Measurements from ENCODE around the gene ANAPC4. TPM values are rescaled to one million over a fixed set of nuclear protein-coding genes. Genes with fewer than 3 reads are reported as not detected.

Gene ANAPC4
- total RNA-seq, 2 donors from 2014 or later: 41.7 to 46.4 TPM

DNA sequence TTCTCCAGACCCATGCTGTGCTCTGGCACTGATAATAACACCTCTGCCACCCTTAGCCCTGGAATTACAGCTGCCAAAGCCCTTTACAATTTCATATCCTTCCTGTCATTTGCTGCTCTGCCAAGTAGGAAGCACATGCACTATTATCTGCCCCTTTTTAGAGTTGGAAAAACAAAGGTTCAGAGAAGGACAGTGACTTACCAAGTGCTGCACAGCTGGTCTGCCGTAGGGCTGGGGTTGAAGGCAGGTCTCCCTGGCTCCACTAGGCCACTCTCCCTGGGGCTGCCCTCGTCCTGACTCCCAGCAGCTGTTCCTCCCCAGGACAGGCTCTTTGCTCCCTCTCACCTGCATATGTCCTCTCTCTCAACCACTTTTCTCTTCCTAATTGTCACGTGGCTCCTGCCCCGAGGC is 73.4 kb downstream of the ANAPC4 start:
- Histone ChIP-seq H3K27ac (ENCODE audit: low read depth, low read length) (no peak overlapping the region), H3K9me3 (ENCODE audit: control insufficient read depth, low read length) (no peaks in the 10 kb centered on the region), H3K4me1 (ENCODE audit: control insufficient read depth, insufficient read depth, low read length) (peaks cover 9% of the 10 kb centered on the region), H3K27me3 (ENCODE audit: control insufficient read depth, insufficient read depth, low read length, poor library complexity, severe bottlenecking) (no peaks in the 10 kb centered on the region), H3K36me3 (ENCODE audit: control insufficient read depth, insufficient read depth, low read length) (no peaks in the 10 kb centered on the region), H3K4me3 (ENCODE audit: low read length) (no peak overlapping the region), H3K9ac (ENCODE audit: extremely low read depth, low read length, poor library complexity, severe bottlenecking) (no peak overlapping the region)
- Mint-ChIP-seq H3K27ac (no peak overlapping the region), H3K27me3 (ENCODE audit: insufficient read depth) (no peaks in the 10 kb centered on the region), H3K4me1 (peaks cover 7% of the 10 kb centered on the region), H3K36me3 (ENCODE audit: low read depth) (no peaks in the 10 kb centered on the region), H3K9me3 (no peaks in the 10 kb centered on the region), H3K4me3 (no peak overlapping the region)
- TF ChIP-seq, protein P1, sequence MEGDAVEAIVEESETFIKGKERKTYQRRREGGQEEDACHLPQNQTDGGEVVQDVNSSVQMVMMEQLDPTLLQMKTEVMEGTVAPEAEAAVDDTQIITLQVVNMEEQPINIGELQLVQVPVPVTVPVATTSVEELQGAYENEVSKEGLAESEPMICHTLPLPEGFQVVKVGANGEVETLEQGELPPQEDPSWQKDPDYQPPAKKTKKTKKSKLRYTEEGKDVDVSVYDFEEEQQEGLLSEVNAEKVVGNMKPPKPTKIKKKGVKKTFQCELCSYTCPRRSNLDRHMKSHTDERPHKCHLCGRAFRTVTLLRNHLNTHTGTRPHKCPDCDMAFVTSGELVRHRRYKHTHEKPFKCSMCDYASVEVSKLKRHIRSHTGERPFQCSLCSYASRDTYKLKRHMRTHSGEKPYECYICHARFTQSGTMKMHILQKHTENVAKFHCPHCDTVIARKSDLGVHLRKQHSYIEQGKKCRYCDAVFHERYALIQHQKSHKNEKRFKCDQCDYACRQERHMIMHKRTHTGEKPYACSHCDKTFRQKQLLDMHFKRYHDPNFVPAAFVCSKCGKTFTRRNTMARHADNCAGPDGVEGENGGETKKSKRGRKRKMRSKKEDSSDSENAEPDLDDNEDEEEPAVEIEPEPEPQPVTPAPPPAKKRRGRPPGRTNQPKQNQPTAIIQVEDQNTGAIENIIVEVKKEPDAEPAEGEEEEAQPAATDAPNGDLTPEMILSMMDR (conservative IDR thresholded peaks at IDR 0.05): no peak
- 89 to 100% methylated on average over 2 to 4 of the region's 4 CpGs for WGBS, 2 experiments (ENCODE audit: insufficient coverage in 1 of 2, insufficient read length in 1 of 2)
- no peak for DNase-seq

DNA sequence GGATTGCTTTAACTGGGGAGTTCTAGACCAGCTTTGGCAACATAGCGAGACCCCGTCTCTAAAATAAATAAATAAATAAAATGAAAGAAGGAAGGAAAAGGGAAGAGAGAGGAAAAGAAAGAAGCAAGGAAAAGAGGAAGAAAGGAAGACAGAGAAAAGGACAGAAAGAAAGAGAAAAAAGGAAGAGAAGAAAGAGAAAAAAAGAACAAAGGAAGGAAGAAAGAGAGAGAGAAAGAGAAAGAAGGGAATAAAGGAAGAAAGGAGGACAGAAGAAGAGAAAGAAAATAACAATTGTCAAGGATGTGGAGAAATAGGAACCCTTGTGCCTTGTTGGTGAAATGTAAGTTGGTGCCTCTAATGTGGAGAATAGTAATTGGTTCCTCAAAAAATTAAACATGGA is 74.6 kb downstream of the ANAPC4 start:
- H3K9ac ChIP-seq (ENCODE audit: extremely low read depth, low read length, poor library complexity, severe bottlenecking): no peak overlapping the region
- H3K4me3 ChIP-seq (ENCODE audit: low read length): no peak overlapping the region
- H3K27me3 ChIP-seq (ENCODE audit: control insufficient read depth, insufficient read depth, low read length, poor library complexity, severe bottlenecking): no peaks in the 10 kb centered on the region
- peaks cover 9% of the 10 kb centered on the region for H3K4me1 ChIP-seq (ENCODE audit: control insufficient read depth, insufficient read depth, low read length)
- Mint-ChIP-seq H3K4me3 (no peak overlapping the region), H3K27ac (no peak overlapping the region), H3K9me3 (no peaks in the 10 kb centered on the region), H3K36me3 (ENCODE audit: low read depth) (no peaks in the 10 kb centered on the region), H3K27me3 (ENCODE audit: insufficient read depth) (no peaks in the 10 kb centered on the region), H3K4me1 (peaks cover 7% of the 10 kb centered on the region)
- no peak overlapping the region for H3K27ac ChIP-seq (ENCODE audit: low read depth, low read length)
- TF ChIP-seq, protein P1 (conservative IDR thresholded peaks at IDR 0.05): no peak
- no peaks in the 10 kb centered on the region for H3K9me3 ChIP-seq (ENCODE audit: control insufficient read depth, low read length)
- 100% methylated on average over 2 of the region's 2 CpGs; no CpG with 5 or more reads in 1 of the 2 experiments for WGBS, 2 experiments (ENCODE audit: insufficient coverage in 1 of 2, insufficient read length in 1 of 2)
- H3K36me3 ChIP-seq (ENCODE audit: control insufficient read depth, insufficient read depth, low read length): no peaks in the 10 kb centered on the region
- DNase-seq: no peak

DNA sequence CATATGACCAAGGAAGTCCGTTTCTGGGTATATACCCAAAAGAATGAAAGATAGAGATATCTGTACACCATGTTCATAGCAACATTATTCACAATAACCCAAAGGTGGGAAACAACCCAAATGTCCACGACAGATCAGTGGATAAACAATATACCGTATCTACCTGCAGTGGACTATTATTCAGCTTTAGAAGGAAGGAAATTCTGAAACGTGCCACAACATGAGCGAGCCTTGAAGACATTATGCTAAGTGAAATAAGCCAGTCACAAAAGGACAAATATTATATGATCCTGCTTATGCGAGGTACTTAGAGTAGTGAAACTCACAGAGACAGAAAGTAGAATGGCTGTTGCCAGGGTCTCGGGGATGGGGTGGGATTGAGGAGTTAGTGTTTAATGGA is 75.0 kb downstream of the ANAPC4 start:
- TF ChIP-seq, protein P1 (conservative IDR thresholded peaks at IDR 0.05): no peak
- Mint-ChIP-seq H3K4me3 (no peak overlapping the region), H3K27me3 (ENCODE audit: insufficient read depth) (no peaks in the 10 kb centered on the region), H3K27ac (no peak overlapping the region), H3K36me3 (ENCODE audit: low read depth) (no peaks in the 10 kb centered on the region), H3K4me1 (peaks cover 9% of the 10 kb centered on the region), H3K9me3 (no peaks in the 10 kb centered on the region)
- H3K36me3 ChIP-seq (ENCODE audit: control insufficient read depth, insufficient read depth, low read length): no peaks in the 10 kb centered on the region
- peaks cover 9% of the 10 kb centered on the region for H3K4me1 ChIP-seq (ENCODE audit: control insufficient read depth, insufficient read depth, low read length)
- H3K27ac ChIP-seq (ENCODE audit: low read depth, low read length): no peak overlapping the region
- no peak overlapping the region for H3K4me3 ChIP-seq (ENCODE audit: low read length)
- H3K27me3 ChIP-seq (ENCODE audit: control insufficient read depth, insufficient read depth, low read length, poor library complexity, severe bottlenecking): no peaks in the 10 kb centered on the region
- no peaks in the 10 kb centered on the region for H3K9me3 ChIP-seq (ENCODE audit: control insufficient read depth, low read length)
- H3K9ac ChIP-seq (ENCODE audit: extremely low read depth, low read length, poor library complexity, severe bottlenecking): no peak overlapping the region
- no peak for DNase-seq
- WGBS, 2 experiments (ENCODE audit: insufficient coverage in 1 of 2, insufficient read length in 1 of 2): 92 to 96% methylated on average over 5 to 7 of the region's 7 CpGs
